ENCODE results near the gene SLC5A8.
"Not testable (repeated sequence)": the region's sequence is repeated elsewhere in the genome, so short reads cannot be mapped to it uniquely, and the experiment has no call there.

SLC5A8 gene

GRCh38 chr12:101174541-101174940 is 35.5 kb downstream of the SLC5A8 start:
- FAIRE-seq: no peak
- no peak for DNase-seq (ENCODE audit: extremely low spot score, insufficient read length, low read depth)

- FAIRE-seq (no peak), DNase-seq (ENCODE audit: extremely low spot score, insufficient read length, low read depth) (no peak)
Observed at GRCh38 chr12:101173197-101173749, 36.8 kb downstream of the SLC5A8 start.

- FAIRE-seq (no peak), DNase-seq (ENCODE audit: extremely low spot score, insufficient read length, low read depth) (no peak)
Observed at GRCh38 chr12:101172316-101172715, 37.7 kb downstream of the SLC5A8 start.

DNA sequence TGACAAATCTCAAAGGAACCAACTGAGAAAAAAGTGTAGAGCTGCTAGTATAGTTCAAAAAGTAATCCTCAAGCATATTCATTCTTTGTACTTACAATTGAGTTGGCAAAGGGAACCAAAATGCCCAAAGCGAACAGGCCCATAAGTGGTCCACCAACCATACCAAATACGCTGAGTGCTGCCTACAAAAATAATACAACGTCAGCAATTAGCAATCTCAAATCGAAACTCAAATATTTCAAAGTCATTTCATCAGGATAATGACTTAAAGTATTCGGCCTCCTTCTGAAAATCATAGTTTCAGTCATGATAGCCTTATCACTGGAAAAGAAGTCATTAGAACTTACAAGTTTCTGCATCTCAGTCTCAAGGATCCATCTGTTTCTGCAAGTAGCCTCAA is 42.0 kb downstream of the SLC5A8 start:
- FAIRE-seq: no peak

GRCh38 chr12:101166866-101167265 is 43.2 kb downstream of the SLC5A8 start:
- DNase-seq (ENCODE audit: extremely low spot score, insufficient read length, low read depth) (no peak), FAIRE-seq (no peak)

More for the DNA sequence above, 42.0 kb downstream of the SLC5A8 start:
- no peak for DNase-seq (ENCODE audit: extremely low spot score, insufficient read length, low read depth)

DNA sequence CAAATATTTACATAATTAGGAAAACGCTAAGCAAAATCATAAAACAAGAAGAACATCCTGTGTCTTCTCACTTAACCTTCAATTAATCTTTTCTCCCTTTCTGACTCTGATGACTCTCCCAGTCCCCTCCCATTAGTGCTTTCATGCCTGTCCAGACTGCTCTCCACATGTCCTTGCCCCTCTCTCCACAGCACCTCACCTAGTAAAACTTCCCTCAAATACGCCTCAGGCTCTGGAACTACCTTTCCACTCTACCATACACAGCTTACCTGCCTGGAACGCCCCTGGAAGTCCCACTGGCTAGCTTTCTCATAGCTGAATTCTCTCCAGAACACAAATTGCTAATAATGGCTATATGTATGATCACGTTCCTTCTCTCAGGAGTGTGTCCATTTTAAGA is 44.7 kb downstream of the SLC5A8 start:
- FAIRE-seq: no peak
- no peak for DNase-seq (ENCODE audit: extremely low spot score, insufficient read length, low read depth)

GRCh38 chr12:101145777-101146431 is 64.1 kb downstream of the SLC5A8 start:
- DNase-seq (ENCODE audit: extremely low spot score, insufficient read length, low read depth); FAIRE-seq: not testable (repeated sequence)

DNA sequence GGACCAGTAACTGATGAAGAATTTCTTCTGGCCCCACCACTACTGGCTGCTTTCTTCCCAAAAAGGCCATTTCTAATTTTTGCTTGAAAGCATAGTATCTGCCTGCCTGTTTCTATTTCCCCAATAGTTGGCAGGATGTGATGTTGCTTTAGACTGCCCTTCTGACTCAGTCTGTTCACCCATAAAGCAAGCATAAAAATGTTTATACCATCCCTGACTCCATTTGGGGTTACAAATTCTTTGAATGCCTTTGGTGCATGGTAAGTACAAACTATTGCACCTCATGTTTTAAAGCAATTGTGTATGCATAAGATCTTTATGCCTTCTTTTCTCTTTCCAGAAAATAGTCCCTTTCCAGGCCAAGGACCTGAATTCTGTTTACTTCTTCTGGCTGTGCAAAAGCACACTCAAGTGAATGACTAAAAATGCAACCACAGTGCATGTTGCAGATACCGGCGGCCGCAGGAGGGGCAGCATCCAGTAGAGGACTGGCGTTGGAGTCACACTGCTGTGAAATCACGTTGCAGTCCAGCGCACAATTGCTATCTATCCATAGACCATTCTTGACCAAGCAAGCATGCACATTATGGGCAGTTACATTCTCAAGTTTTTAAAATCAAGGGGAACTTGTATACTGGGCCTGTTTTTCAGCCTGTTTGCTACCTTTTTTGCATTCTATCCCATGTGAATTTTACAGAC is 82.4 kb downstream of the SLC5A8 start:
- DNase-seq (ENCODE audit: extremely low spot score, insufficient read length, low read depth) (no peak), FAIRE-seq (no peak)

- FAIRE-seq: no peak
Observed at GRCh38 chr12:101117842-101118241, 92.2 kb downstream of the SLC5A8 start.

DNA sequence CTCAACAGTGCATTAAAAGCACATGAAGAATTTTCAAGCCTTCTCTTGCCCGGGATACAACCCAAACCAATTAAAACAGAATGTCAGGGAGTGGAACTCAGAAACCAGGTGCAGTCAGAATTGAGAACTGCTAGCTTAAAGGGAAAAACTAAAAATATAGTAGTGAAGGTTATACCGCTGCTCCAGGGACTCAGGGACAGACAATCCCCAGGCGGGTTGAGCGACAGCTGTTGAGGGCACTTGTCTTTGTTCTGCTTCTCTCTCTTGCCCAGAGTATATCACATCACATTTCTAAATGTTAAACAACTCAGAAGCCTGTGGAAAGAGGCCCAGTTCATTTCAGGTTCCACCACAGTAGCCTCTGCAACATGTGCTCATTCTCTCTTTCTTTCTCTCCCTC is 93.1 kb downstream of the SLC5A8 start:
- no peak for FAIRE-seq
- DNase-seq (ENCODE audit: extremely low spot score, insufficient read length, low read depth): no peak

More at GRCh38 chr12:101117842-101118241, 92.2 kb downstream of the SLC5A8 start:
- DNase-seq (ENCODE audit: extremely low spot score, insufficient read length, low read depth): no peak

GRCh38 chr12:101115326-101115725 is 94.7 kb downstream of the SLC5A8 start:
- no peak for DNase-seq (ENCODE audit: extremely low spot score, insufficient read length, low read depth)
- no peak for FAIRE-seq

GRCh38 chr12:101111441-101111840 is 98.6 kb downstream of the SLC5A8 start:
- FAIRE-seq: no peak
- no peak for DNase-seq (ENCODE audit: extremely low spot score, insufficient read length, low read depth)

DNA sequence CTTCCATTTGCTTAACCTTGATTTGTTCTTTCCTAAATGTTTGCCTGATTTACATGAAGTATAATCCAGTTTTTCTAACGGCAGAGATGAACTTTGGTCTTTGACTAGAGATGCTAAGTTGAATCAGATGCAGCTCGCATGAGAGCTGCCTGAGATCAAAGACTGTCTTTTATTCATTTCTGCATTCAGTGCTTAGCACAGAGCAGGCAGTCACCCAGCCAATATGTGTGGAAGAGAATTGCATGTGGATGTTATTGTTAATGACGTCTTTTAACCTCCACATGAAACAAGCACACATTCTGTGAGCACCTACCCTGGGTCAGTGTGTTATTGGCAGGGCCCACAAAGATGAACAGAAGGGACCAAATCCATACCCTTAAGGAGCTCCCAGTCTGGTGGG is 99.2 kb downstream of the SLC5A8 start:
- DNase-seq (ENCODE audit: extremely low spot score, insufficient read length, low read depth): no peak
- no peak for FAIRE-seq

- no peak for FAIRE-seq
Observed at GRCh38 chr12:101108130-101108529, 101.9 kb downstream of the SLC5A8 start.

DNA sequence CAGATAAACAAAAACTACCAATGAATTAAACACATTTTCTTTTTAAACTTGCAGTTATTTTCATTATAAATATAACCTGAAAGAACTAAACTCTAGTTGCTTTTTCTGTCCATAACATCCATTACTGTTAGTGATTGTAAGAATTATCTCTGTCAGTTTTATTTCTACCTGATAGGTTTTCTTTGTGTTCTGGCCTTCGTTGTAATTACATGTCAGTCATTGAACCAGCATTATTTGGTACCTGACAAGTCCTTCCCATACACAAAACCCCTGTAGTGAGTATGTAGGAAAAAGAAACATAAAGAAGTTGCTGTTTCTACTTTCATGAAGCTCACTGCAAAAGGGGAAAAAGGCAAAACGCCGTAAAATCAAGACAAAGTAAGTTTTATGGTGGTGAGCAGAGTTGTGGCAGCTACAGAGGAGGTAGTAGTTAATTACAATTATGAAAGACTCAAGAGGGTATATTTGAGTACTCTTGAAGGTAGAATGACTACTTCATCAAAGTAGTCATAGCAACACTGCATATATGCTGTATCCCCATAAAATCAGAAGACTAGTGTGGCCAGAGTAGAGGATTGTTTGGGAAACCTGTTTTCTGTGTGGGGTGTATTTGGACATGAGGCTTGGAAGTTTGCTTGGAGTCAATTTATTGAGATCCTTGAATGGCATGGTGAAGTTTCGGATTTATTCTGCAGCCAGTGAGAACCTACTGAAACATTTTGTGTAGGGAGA is 102.8 kb downstream of the SLC5A8 start:
- FAIRE-seq (no peak), DNase-seq (ENCODE audit: extremely low spot score, insufficient read length, low read depth) (no peak)

More at GRCh38 chr12:101108130-101108529, 101.9 kb downstream of the SLC5A8 start:
- DNase-seq (ENCODE audit: extremely low spot score, insufficient read length, low read depth): no peak

All from GM18507 (cell line).